Gastrocnemius medialis (tissue), 4 donors: ENCODE data around the gene MRTFA. TPM values are rescaled to one million over a fixed set of nuclear protein-coding genes. Genes with fewer than 3 reads are reported as not detected.

ENCODE experiments used
- ATAC-seq, 2 donors: fragments of 150-250 bp; one replicate each; pipeline ENCODE4 v1.9.1; 2016
- DNase-seq, 2 donors: peaks; one replicate each; pipeline ENCODE4 v3.0.0-alpha.2; 2019
- H3K27ac ChIP-seq, 4 donors: fragments of 200-600 bp; sonication (generic); 1 replicate in 1 of 4; 2 replicates in 3 of 4; pipeline ENCODE4 v1.5.1; 2016 to 2018; ENCODE audit warnings: mild to moderate bottlenecking in 2 of 4, moderate library complexity in 1 of 4
- H3K27me3 ChIP-seq, 3 donors: fragments of 200-600 bp; sonication (generic) in 2 of 3; 1 replicate in 1 of 3; 2 replicates in 2 of 3; pipeline versions ENCODE4 v1.5.1 to v1.6.0; 2016 to 2019; ENCODE audit warnings: mild to moderate bottlenecking in 1 of 3, moderate library complexity in 1 of 3
- H3K36me3 ChIP-seq, 2 donors: fragments of 200-600 bp; sonication (generic) in 1 of 2; one replicate each; pipeline ENCODE4 v1.5.1; 2017 to 2018
- H3K4me1 ChIP-seq, 2 donors: fragments of 200-600 bp; sonication (generic) in 1 of 2; one replicate each; pipeline ENCODE4 v1.5.1; 2016 to 2017; ENCODE audit warnings: mild to moderate bottlenecking in 2 of 2
- H3K4me3 ChIP-seq, 4 donors: fragments of 200-600 bp; sonication (generic) in 3 of 4; 1 replicate in 1 of 4; 2 replicates in 3 of 4; pipeline ENCODE4 v1.5.1; 2016 to 2019; ENCODE audit warnings: mild to moderate bottlenecking in 2 of 4
- H3K9me3 ChIP-seq, 3 donors: fragments of 200-600 bp; sonication (generic) in 2 of 3; 1 replicate in 1 of 3; 2 replicates in 2 of 3; pipeline ENCODE4 v1.5.1; 2016 to 2019
- POLR2A ChIP-seq, 2 donors: fragments of 450-650 bp; IDR thresholded peaks; one replicate each; pipeline ENCODE4 v1.6.1; 2017; ENCODE audit warnings: antibody characterized with exemption in 2 of 2, mild to moderate bottlenecking in 2 of 2, moderate library complexity in 2 of 2
- in situ Hi-C, 4 donors: fragments of 200-750 bp; cut with MboI; loops; one replicate each; pipeline versions ENCODE4 v1.15.0 to v1.8.0; 2017; ENCODE audit warnings: low sequenced_read_pairs in 4 of 4
- intact Hi-C: fragments of 100-400 bp; cut with DNase I; formaldehyde crosslinking; loops from one replicate; pipeline ENCODE4 v1.15.1; 2023; ENCODE audit warnings: low total_unique reads
- total RNA-seq, 4 donors: library from RNA; depleted of rRNA; stranded (reverse); fragments of >200 nt; gene quantifications; one replicate each; pipeline versions ENCODE4 v1.1.0 to v1.2.3, GENCODE V29; 2016
- TF ChIP-seq, protein P1 (sequence below), 5 experiments: fragments of 450-650 bp in 3 of 5; fragments of 200-600 bp in 2 of 5; sonication (generic) in 2 of 5; IDR thresholded peaks in 4 of 5; conservative IDR thresholded peaks in 1 of 5; 1 replicate in 4 of 5; 2 replicates in 1 of 5; pipeline ENCODE4 v1.5.1; 2016 to 2019; ENCODE audit warnings: antibody characterized with exemption in 5 of 5, mild to moderate bottlenecking in 3 of 5, moderate library complexity in 3 of 5

MRTFA gene
- total RNA-seq, 4 donors from 2014 or later, result 13.7 to 31.3 (median 22.2) TPM

DNA sequence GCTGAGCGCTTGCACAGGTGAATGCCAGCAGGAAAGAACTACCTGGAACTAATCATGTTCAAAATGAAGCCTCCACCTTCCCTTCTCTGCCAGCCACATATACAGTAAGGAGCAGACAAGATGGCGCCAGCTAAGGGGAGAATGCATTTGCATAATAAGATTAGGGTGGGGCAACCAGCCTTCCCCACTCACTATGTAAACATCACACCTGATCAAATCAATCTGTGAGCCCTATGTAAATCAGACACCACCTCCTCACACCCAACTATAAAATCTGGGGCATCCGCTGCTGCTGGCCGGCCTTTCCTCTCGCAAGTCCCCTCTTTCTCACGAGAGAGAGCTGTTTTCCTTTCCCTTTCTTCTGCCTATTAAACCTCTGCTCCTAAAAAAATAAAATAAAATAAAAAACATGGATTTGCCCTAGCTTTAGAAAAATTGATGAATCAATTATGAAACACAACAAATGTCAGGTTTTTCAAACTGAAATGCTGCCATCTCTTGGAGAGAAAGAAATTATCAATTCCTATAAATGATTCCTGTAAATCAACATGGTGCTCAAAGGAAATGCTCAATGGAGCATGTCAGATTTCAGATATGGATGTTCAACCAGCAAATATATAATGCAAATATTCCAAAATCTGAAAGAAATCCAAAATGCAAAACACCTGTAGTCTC lies 157.3 kb downstream of the MRTFA start:
- H3K27ac ChIP-seq, result no peak overlapping the region
- H3K27me3 ChIP-seq, result no peaks in the 10 kb centered on the region
- H3K9me3 ChIP-seq, result no peaks in the 10 kb centered on the region
- ATAC-seq, result no peak
- TF ChIP-seq, protein P1, sequence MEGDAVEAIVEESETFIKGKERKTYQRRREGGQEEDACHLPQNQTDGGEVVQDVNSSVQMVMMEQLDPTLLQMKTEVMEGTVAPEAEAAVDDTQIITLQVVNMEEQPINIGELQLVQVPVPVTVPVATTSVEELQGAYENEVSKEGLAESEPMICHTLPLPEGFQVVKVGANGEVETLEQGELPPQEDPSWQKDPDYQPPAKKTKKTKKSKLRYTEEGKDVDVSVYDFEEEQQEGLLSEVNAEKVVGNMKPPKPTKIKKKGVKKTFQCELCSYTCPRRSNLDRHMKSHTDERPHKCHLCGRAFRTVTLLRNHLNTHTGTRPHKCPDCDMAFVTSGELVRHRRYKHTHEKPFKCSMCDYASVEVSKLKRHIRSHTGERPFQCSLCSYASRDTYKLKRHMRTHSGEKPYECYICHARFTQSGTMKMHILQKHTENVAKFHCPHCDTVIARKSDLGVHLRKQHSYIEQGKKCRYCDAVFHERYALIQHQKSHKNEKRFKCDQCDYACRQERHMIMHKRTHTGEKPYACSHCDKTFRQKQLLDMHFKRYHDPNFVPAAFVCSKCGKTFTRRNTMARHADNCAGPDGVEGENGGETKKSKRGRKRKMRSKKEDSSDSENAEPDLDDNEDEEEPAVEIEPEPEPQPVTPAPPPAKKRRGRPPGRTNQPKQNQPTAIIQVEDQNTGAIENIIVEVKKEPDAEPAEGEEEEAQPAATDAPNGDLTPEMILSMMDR (IDR thresholded peaks at IDR 0.05 in 4 of 5, conservative IDR thresholded peaks at IDR 0.05 in 1 of 5), result no peak
- no peak for TF ChIP-seq POLR2A (IDR thresholded peaks at IDR 0.05)
- intact Hi-C loops, result no loop called here
- no peak overlapping the region for H3K4me3 ChIP-seq
- no peaks in the 10 kb centered on the region for H3K36me3 ChIP-seq
- DNase-seq, result no peak
- peaks cover 15 to 39% of the 10 kb centered on the region in 2 donors for H3K4me1 ChIP-seq
- in situ Hi-C loops, result no loop called here

DNA sequence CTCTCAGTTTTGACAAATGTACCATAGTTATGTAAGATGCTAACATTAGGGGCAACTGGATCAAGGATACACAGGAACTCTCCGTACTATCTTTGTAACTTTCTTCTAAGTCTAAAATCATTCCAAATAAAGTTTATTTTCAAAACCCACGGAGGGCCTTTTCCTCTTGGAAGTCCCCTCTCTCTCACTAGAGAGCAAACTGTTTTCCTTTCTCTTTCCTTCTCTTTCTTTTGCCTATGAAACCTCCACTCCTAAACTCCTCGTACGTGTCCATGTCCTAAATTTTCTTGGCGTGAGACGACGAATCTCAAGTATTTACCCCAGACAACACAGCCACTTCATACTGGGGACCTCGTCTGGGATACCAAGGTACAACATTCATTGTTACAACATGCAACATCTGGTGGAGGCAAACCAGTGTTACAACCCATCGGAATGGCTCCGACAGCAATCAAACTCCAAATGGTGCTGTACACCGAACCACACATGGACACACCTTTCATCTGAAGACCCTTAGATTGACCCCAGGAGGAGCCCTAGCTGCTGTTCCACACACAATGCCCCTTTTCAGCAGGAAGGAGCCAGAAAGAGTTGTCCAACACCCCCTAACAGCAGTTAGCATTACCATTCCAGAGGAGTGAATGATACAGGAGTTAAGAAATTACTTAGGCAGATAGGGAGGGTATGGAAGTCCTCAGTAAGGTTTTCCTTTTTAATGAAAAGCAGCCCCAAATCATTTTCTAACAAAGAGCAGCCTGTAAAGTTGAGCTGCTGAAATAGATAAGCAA lies 158.0 kb downstream of the MRTFA start:
- Histone ChIP-seq H3K27me3 (no peaks in the 10 kb centered on the region), H3K36me3 (no peaks in the 10 kb centered on the region), H3K4me3 (no peak overlapping the region), H3K27ac (no peak overlapping the region), H3K4me1 (peaks cover 15 to 39% of the 10 kb centered on the region in 2 donors), H3K9me3 (no peaks in the 10 kb centered on the region)
- ATAC-seq (no peak), DNase-seq (no peak)
- in situ Hi-C loops (no loop called here), intact Hi-C loops (no loop called here)
- TF ChIP-seq, protein P1 (IDR thresholded peaks at IDR 0.05 in 4 of 5, conservative IDR thresholded peaks at IDR 0.05 in 1 of 5), result no peak
- TF ChIP-seq POLR2A (IDR thresholded peaks at IDR 0.05), result no peak

DNA sequence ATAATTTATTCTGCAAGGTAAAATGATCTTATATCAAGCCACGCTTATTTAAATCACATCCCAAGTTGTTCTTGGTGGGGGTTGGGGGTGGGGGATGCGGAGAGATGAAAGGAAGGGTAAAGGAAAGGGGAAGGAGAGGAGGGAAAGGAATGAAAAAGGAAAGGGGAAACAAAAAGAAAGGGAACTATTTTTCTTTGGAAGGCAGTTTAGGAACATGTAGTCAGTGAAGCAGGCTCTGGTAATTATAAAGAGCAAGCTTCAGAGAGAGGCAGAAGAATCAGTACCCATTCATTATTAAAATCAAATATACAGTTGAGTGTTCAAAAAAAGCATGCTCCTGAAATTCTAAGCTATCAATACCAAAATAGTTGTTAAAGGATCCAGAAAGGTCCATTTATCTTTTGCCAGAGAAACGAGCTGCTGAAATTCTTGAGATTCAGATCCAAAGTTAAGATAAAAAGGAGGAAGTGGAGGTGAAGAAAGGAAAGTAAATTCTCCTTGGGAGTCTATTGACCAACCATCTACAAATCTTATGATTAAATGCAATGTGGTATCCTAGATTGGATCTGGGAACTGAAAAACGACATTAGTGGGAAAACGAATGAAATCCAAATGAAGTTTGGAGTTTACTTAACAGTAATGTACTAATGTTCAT lies 158.7 kb downstream of the MRTFA start:
- Histone ChIP-seq H3K27ac (no peak overlapping the region), H3K4me1 (peaks cover 15 to 39% of the 10 kb centered on the region in 2 donors), H3K36me3 (no peaks in the 10 kb centered on the region), H3K4me3 (no peak overlapping the region), H3K9me3 (no peaks in the 10 kb centered on the region), H3K27me3 (no peaks in the 10 kb centered on the region)
- intact Hi-C loops (no loop called here), in situ Hi-C loops (no loop called here)
- DNase-seq (no peak), ATAC-seq (no peak)
- TF ChIP-seq, protein P1 (IDR thresholded peaks at IDR 0.05 in 4 of 5, conservative IDR thresholded peaks at IDR 0.05 in 1 of 5), result no peak
- no peak for TF ChIP-seq POLR2A (IDR thresholded peaks at IDR 0.05)

GRCh38 chr22:40476341-40476740 lies 160.2 kb downstream of the MRTFA start:
- H3K27ac ChIP-seq, result no peak overlapping the region
- no peak overlapping the region for H3K4me3 ChIP-seq
- no peak for ATAC-seq
- intact Hi-C loops (no loop called here), in situ Hi-C loops (no loop called here)
- no peaks in the 10 kb centered on the region for H3K9me3 ChIP-seq
- no peaks in the 10 kb centered on the region for H3K27me3 ChIP-seq
- TF ChIP-seq POLR2A (IDR thresholded peaks at IDR 0.05), result no peak
- TF ChIP-seq, protein P1 (IDR thresholded peaks at IDR 0.05 in 4 of 5, conservative IDR thresholded peaks at IDR 0.05 in 1 of 5), result no peak
- peaks cover 15 to 27% of the 10 kb centered on the region in 2 donors for H3K4me1 ChIP-seq
- DNase-seq, result no peak
- H3K36me3 ChIP-seq, result no peaks in the 10 kb centered on the region
